HEK293 (cell line): ENCODE measurements around the gene VANGL2.

Experiments
- CTCF ChIA-PET: fragments of 350-600 bp; formaldehyde crosslinking; extraction: SDS; loops from one replicate; lab custom pipeline; 2021; ENCODE audit warnings: antibody characterized with exemption; lab: Yijun Ruan, JAX
- POLR2A ChIA-PET: fragments of 300-600 bp; formaldehyde crosslinking; extraction: SDS; loops from one replicate; lab custom pipeline; 2020; ENCODE audit warnings: antibody characterized with exemption, inconsistent platforms; lab: Yijun Ruan, JAX
- H3K27ac ChIP-seq: fragments of 200-500 bp; sonication (Bioruptor generic); 2 replicates; pipeline ENCODE4 v1.5.1; 2014; ENCODE audit warnings: low read depth, low read length, control low read depth, inconsistent platforms; ENCODE audit errors: extremely low read depth
- H3K36me3 ChIP-seq, 2 experiments: fragments of 200-500 bp in 1 of 2; sonication (Bioruptor generic) in 1 of 2; 1 replicate in 1 of 2; 2 replicates in 1 of 2; pipeline ENCODE4 v1.5.1; 2014 to 2017; ENCODE audit warnings: inconsistent platforms in 2 of 2, low read length in 2 of 2; ENCODE audit not compliant: control insufficient read depth in 2 of 2, insufficient read depth in 1 of 2
- H3K4me1 ChIP-seq: fragments of 200-500 bp; sonication (Bioruptor generic); 2 replicates; pipeline ENCODE4 v1.5.1; 2014; ENCODE audit warnings: mild to moderate bottlenecking, low read length, inconsistent platforms; ENCODE audit not compliant: control insufficient read depth, insufficient read depth
- H3K4me3 ChIP-seq: 2 replicates; pipeline ENCODE4 v1.5.1; 2011; ENCODE audit warnings: low read depth, mild to moderate bottlenecking, control low read depth, low read length, moderate library complexity
- H3K9me3 ChIP-seq: fragments of 200-500 bp; sonication (Bioruptor generic); 2 replicates; pipeline ENCODE4 v1.5.1; 2014; ENCODE audit warnings: low read depth, low read length, inconsistent platforms; ENCODE audit not compliant: control insufficient read depth, insufficient read depth
- GLI2 ChIP-seq: fragments of 450-650 bp; formaldehyde crosslinking; IDR thresholded peaks from 2 replicates; pipeline ENCODE4; 2017; ENCODE audit warnings: missing biosample characterization, missing genetic modification characterization, low read depth, borderline replicate concordance
- HIC1 ChIP-seq: fragments of 450-650 bp; formaldehyde crosslinking; IDR thresholded peaks from 2 replicates; pipeline ENCODE4 v1.5.1; 2016; ENCODE audit warnings: missing biosample characterization, missing genetic modification characterization
- PRDM10 ChIP-seq: fragments of 450-650 bp; formaldehyde crosslinking; IDR thresholded peaks from 2 replicates; pipeline ENCODE4 v1.5.1; 2016; ENCODE audit warnings: missing biosample characterization, missing genetic modification characterization
- SALL2 ChIP-seq: fragments of 450-650 bp; formaldehyde crosslinking; IDR thresholded peaks from 2 replicates; pipeline ENCODE4 v1.5.0; 2017; ENCODE audit warnings: missing biosample characterization, mild to moderate bottlenecking, missing genetic modification characterization, borderline replicate concordance
- TCF7L2 ChIP-seq: IDR thresholded peaks from 2 replicates; pipeline ENCODE4 v1.6.1; 2011; ENCODE audit warnings: low read depth, mild to moderate bottlenecking, inconsistent platforms, low read length, moderate library complexity, borderline replicate concordance
- WT1 ChIP-seq: fragments of 450-650 bp; formaldehyde crosslinking; IDR thresholded peaks from 2 replicates; pipeline ENCODE4 v1.5.1; 2016; ENCODE audit warnings: missing biosample characterization, missing genetic modification characterization
- ZBTB44 ChIP-seq: fragments of 450-650 bp; IDR thresholded peaks from 2 replicates; pipeline ENCODE4 v1.5.1; 2018; ENCODE audit warnings: missing biosample characterization, mild to moderate bottlenecking, missing genetic modification characterization
- ZFHX2 ChIP-seq: fragments of 450-650 bp; formaldehyde crosslinking; conservative IDR thresholded peaks from 2 replicates; pipeline ENCODE4 v1.5.1; 2016; ENCODE audit warnings: missing biosample characterization, missing genetic modification characterization
- ZNF133 ChIP-seq: fragments of 450-650 bp; formaldehyde crosslinking; IDR thresholded peaks from 2 replicates; pipeline ENCODE4 v1.5.1; 2016; ENCODE audit warnings: missing biosample characterization, missing genetic modification characterization
- ZNF223 ChIP-seq: fragments of 450-650 bp; formaldehyde crosslinking; IDR thresholded peaks from 2 replicates; pipeline ENCODE4 v1.5.1; 2016; ENCODE audit warnings: missing biosample characterization, missing genetic modification characterization
- ZNF248 ChIP-seq: fragments of 450-650 bp; formaldehyde crosslinking; IDR thresholded peaks from 2 replicates; pipeline ENCODE4 v1.5.1; 2017; ENCODE audit warnings: missing biosample characterization, missing genetic modification characterization
- ZNF274 ChIP-seq, 2 experiments: fragments of 200-500 bp in 1 of 2; fragments of 450-650 bp in 1 of 2; sonication (Bioruptor generic) in 1 of 2; formaldehyde crosslinking in 1 of 2; IDR thresholded peaks; 2 replicates each; pipeline versions ENCODE4 v1.5.1 to v1.6.1; 2014 to 2016; ENCODE audit warnings: borderline replicate concordance in 1 of 2, inconsistent platforms in 1 of 2, low read length in 1 of 2, missing biosample characterization in 1 of 2, missing genetic modification characterization in 1 of 2
- ZNF362 ChIP-seq: fragments of 450-650 bp; formaldehyde crosslinking; IDR thresholded peaks from 2 replicates; pipeline ENCODE4 v1.5.1; 2016; ENCODE audit warnings: missing biosample characterization, missing genetic modification characterization
- ZNF433 ChIP-seq: fragments of 450-650 bp; formaldehyde crosslinking; IDR thresholded peaks from 2 replicates; pipeline ENCODE4 v1.5.1; 2016; ENCODE audit warnings: missing biosample characterization, missing genetic modification characterization, low read depth
- ZNF488 ChIP-seq: fragments of 450-650 bp; formaldehyde crosslinking; IDR thresholded peaks from 2 replicates; pipeline ENCODE4 v1.5.1; 2016; ENCODE audit warnings: missing biosample characterization, missing genetic modification characterization
- ZNF513 ChIP-seq: fragments of 450-650 bp; IDR thresholded peaks from 2 replicates; pipeline ENCODE4 v1.5.1; 2018; ENCODE audit warnings: missing biosample characterization, missing genetic modification characterization
- ZNF580 ChIP-seq: fragments of 450-650 bp; formaldehyde crosslinking; IDR thresholded peaks from 2 replicates; pipeline ENCODE4 v1.5.1; 2016; ENCODE audit warnings: missing biosample characterization, missing genetic modification characterization
- ZNF623 ChIP-seq: fragments of 450-650 bp; formaldehyde crosslinking; IDR thresholded peaks from 2 replicates; pipeline ENCODE4 v1.5.1; 2016; ENCODE audit warnings: missing biosample characterization, missing genetic modification characterization
- ZNF76 ChIP-seq: fragments of 450-650 bp; formaldehyde crosslinking; IDR thresholded peaks from 2 replicates; pipeline ENCODE4; 2016; ENCODE audit warnings: low read depth, missing biosample characterization, missing genetic modification characterization, borderline replicate concordance
- ZNF792 ChIP-seq: fragments of 450-650 bp; formaldehyde crosslinking; IDR thresholded peaks from 2 replicates; pipeline ENCODE4 v1.5.1; 2016; ENCODE audit warnings: missing biosample characterization, missing genetic modification characterization

Gene VANGL2

GRCh38 chr1:160471253-160471652 lies 70.9 kb downstream of the VANGL2 start (continued):
- TF ChIP-seq HIC1 (tag by site-specific recombination) (no peak), ZNF488 (tag by site-specific recombination) (no peak), ZBTB44 (tag by site-specific recombination) (no peak), SALL2 (tag by site-specific recombination) (no peak), ZNF580 (tag by site-specific recombination) (no peak), ZFHX2 (no peak)

GRCh38 chr1:160472112-160472511 lies 71.7 kb downstream of the VANGL2 start:
- H3K9me3 ChIP-seq, result no peaks in the 10 kb centered on the region
- H3K27ac ChIP-seq, result no peak overlapping the region
- ChIA-PET CTCF (no interaction called here), POLR2A (no interaction called here)
- TF ChIP-seq ZNF433 (tag by site-specific recombination) (no peak), ZNF248 (tag by site-specific recombination) (no peak), ZNF623 (tag by site-specific recombination) (peak; percentile 64), ZNF274 (IDR thresholded peaks at IDR 0.05; ENCODE audit: low read length) (no peak), ZNF274 (tag by site-specific recombination; IDR thresholded peaks at IDR 0.05; ENCODE audit: borderline replicate concordance) (no peak), PRDM10 (tag by site-specific recombination) (no peak)
- H3K4me3 ChIP-seq, result no peak overlapping the region
- no peaks in the 10 kb centered on the region for H3K36me3 ChIP-seq
- no peaks in the 10 kb centered on the region for H3K4me1 ChIP-seq

- no peaks in the 10 kb centered on the region for H3K36me3 ChIP-seq
- no peaks in the 10 kb centered on the region for H3K4me1 ChIP-seq
- POLR2A ChIA-PET, result no interaction called here
- H3K27ac ChIP-seq, result no peak overlapping the region
- CTCF ChIA-PET, result interaction anchor here (0.6 to 0.8 kb wide), 2 partner anchors 9 to 134 kb away, joined by 3 to 7 read pairs; no protein-coding TSS in a partner anchor
- no peak overlapping the region for H3K4me3 ChIP-seq
- no peaks in the 10 kb centered on the region for H3K9me3 ChIP-seq
- TF ChIP-seq ZNF362 (tag by site-specific recombination) (no peak), TCF7L2 (no peak), WT1 (tag by site-specific recombination) (no peak), GLI2 (tag by site-specific recombination) (no peak), ZNF76 (tag by site-specific recombination) (no peak), ZNF133 (tag by site-specific recombination) (no peak), ZNF792 (tag by site-specific recombination) (no peak), ZNF223 (tag by site-specific recombination) (no peak), ZNF513 (tag by site-specific recombination) (no peak)
Observed at GRCh38 chr1:160474392-160475242, 74.3 kb downstream of the VANGL2 start.
